ENCODE data around the gene ARPP21.

DNA sequence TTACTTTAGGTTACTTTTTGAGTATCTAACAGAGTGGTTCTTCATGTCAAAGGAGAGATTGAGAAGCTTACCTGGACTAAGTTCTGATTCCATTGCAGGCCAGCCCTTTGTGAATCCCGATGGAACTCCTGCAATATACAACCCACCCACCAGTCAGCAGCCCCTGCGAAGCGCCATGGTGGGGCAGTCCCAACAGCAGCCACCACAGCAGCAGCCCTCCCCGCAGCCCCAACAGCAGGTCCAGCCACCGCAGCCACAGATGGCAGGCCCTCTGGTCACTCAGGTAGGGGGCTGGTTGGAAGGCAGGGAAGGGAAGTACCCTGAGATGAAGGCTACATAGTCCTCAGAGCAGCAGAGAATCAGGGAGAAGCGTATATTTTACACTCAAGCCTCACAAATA is 97.8 kb downstream of the ARPP21 start:
- TF ChIP-seq, protein P1, sequence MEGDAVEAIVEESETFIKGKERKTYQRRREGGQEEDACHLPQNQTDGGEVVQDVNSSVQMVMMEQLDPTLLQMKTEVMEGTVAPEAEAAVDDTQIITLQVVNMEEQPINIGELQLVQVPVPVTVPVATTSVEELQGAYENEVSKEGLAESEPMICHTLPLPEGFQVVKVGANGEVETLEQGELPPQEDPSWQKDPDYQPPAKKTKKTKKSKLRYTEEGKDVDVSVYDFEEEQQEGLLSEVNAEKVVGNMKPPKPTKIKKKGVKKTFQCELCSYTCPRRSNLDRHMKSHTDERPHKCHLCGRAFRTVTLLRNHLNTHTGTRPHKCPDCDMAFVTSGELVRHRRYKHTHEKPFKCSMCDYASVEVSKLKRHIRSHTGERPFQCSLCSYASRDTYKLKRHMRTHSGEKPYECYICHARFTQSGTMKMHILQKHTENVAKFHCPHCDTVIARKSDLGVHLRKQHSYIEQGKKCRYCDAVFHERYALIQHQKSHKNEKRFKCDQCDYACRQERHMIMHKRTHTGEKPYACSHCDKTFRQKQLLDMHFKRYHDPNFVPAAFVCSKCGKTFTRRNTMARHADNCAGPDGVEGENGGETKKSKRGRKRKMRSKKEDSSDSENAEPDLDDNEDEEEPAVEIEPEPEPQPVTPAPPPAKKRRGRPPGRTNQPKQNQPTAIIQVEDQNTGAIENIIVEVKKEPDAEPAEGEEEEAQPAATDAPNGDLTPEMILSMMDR (conservative IDR thresholded peaks at IDR 0.05; ENCODE audit: low read length): no peak
- no peak for TF ChIP-seq EZH2phosphoT487 (IDR thresholded peaks at IDR 0.05; ENCODE audit: borderline replicate concordance)

Measured in Loucy (cell line).